22Rv1 (cell line): ENCODE data around the gene DPT.

Source experiments
- CTCF ChIP-seq: fragments of 450-650 bp; IDR thresholded peaks from 2 replicates; pipeline ENCODE4 v1.5.1; 2017; ENCODE audit warnings: mild to moderate bottlenecking
- ZFX ChIP-seq: fragments of 450-650 bp; IDR thresholded peaks from 2 replicates; pipeline ENCODE4 v1.6.1; 2017; ENCODE audit warnings: antibody characterized with exemption, borderline replicate concordance

GRCh38 chr1:168734946-168735345, 5.9 kb upstream of the DPT start:
- TF ChIP-seq CTCF (no peak), ZFX (no peak)
